Effector CD4-positive, alpha-beta T cell (primary cell): ENCODE data around the gene FAM47E.
A peak's percentile ranks its signal among the peaks of the same experiment; 100 is the strongest.
"Not testable (repeated sequence)": the region's sequence is repeated elsewhere in the genome, so short reads cannot be mapped to it uniquely, and the experiment has no call there.

Experiments used
- DNase-seq: peaks from one replicate; pipeline ENCODE4 v3.0.0-alpha.2; 2020

The FAM47E gene

DNA sequence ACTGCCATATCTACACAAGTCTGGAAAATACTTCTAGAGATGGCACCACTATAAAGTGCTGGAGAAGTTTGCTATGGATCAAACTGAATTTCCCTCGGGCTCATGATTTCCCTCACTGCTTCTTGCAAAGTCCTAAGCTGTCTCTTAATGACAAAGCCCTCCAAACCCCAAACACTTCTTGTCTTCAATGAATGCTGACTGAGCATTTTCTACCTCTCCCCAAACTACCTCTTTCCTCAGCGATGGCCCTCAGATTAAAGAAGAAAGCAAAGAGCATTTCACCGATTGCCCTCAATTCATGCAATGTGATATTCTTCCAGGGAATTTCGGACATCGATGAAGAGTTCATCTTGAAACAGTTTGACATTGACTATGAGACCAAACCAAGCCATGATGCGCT is 19.7 kb downstream of the FAM47E start:
- DNase-seq: no peak

DNA sequence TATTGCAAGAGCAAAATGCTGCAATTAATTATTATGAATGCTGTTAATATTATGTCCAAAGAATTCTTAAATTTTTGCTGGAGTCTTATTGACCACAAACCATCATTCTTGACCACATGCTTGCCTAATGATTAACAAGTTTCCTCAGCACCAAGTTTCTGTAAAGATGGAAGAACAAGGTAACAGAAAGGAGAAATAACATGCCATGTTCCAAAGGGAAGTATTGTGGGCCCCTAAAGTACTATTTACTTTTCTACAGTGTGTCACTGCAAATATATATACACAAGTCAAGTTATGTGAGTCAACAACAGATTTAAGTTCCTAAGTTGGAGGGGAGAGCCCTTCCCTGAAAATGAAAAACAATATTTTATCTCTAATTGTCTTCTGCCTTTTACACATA is 20.6 kb downstream of the FAM47E start:
- no peak for DNase-seq

DNA sequence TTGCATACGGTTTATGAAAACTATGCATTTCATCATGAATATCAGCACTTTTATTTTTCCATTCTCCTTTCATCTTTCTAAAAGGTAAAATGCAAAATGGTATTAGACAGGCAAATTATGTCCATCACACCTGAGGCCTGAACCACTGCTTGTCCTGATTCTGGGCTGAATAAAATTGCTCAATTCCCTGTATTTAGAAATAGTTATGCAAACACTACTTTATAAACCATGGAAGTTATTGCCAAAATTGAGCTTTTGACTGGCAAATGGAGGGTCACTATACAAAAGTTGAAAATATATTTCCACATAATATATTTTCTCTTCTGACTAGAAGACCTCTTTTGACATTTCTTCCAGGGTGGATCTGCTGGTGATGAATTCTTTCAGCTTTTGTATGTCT is 21.1 kb downstream of the FAM47E start:
- DNase-seq: no peak

DNA sequence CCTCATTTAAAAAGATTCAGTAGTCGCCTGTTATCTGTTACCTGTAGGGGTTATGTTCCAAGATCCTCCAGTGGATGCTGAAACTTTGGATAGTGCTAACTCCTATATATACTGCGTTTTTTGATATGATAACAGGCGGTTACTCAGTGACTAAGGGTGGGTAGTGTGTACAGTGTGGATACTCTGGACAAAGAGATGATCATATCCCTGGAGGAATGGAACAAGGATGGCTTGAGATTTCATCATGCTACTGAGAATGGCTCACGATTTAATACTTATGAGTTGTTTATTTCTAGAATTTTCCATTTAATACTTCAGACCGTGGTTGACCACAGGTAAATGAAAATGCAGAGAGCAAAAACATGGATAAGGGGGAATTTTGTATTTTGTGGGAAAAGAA is 21.5 kb downstream of the FAM47E start:
- no peak for DNase-seq

DNA sequence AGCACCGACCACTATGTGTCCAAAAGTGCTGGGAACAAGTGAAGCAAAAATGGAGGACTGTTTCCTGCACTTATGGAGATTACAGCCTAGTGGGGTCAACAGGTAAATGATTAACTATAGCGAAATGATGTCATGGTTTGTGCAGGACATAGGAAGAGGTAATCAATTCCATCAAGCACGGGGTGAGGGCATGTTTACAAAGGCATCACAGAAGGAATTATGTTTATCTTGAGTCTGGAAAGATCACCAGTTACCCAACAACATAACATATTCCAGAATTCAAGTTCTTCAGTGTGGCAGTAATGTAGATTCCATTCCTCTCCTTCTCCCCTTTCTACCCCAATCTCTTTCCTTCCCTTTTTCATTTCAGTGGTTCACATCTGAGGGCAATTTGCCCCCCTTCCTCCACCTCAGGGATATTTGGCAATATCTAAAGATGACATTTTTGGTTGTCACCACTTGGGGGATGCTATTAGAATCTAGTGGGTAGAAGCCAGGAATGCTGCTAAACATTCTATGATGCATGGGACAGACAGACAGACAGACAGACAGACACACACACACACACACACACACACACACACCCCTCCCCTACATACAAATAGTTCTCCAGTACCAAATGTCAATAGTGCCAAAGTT is 24.1 kb downstream of the FAM47E start:
- no peak for DNase-seq

DNA sequence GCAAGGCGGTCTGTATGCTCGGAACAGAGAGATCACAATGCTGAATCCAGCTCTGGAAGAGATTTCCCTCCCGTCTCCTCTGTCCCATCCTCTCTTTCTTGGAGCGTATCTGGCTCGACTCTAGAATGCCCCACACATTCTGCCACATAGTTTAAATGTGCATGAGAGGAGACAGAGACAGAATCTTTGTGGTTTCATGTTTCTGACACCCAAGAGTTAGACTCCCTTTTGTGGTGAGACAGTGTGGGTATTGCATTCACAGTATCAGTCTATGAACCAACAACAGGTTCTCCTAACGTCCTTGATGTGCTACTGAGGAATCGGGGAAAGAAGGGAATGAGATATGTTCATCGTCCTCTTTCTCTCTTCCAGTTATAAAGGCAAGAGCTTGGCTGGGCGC is 25.3 kb downstream of the FAM47E start:
- DNase-seq: no peak

DNA sequence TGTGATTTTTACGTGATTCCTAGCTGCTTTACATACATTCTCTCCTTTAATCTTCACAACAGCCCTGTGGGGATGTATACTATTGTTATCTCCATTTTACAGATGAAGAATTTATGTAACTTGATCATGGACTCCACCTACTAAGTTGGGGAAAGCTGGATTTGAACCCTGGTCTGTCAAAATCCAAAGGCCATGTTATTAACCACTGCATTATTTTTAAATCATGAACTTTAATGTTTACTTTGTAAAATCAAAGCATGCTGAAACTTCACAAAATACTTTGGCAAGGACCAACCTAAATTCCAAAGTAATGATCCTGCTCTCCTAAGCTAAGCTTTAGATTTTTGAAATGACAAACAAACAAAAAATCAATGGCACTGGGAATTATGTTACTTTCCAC is 26.1 kb downstream of the FAM47E start:
- DNase-seq: no peak

DNA sequence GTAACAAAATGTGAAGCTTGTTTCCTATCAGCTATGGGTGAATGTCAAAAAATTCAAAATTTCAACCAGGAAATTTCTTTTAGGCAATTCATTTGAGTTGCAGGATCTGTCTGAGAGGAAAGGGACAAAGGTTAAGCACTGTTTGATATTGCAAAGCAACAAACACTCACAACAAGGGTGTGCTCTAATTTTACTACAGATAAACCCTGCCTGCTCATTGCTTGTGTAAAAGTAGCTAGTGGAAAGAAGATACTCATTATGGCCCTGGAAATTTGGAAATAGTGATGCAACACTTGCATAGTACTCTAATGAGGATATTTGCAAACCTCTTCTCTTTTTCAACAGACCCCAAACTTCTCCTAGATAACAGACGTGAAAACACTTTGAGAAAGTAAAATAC is 27.1 kb downstream of the FAM47E start:
- DNase-seq: no peak

DNA sequence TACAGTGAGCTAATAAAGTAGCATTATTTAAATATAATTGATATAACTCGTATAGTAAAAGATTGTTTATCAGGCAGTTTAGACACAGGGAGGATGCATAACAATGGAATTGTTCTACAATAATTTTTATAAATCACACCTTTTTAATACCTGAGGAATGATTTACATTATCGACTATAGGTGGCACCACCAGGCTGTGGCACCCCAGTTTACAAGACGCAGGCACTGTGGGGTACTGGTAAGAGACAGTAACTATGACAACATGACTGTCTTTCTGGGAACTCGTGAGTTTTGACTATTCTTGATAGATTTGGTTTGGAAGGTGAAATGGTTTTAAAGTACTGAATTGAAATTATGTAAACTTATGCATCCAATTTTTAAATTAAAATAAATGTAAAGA is 27.9 kb downstream of the FAM47E start:
- peak; percentile 4 for DNase-seq

DNA sequence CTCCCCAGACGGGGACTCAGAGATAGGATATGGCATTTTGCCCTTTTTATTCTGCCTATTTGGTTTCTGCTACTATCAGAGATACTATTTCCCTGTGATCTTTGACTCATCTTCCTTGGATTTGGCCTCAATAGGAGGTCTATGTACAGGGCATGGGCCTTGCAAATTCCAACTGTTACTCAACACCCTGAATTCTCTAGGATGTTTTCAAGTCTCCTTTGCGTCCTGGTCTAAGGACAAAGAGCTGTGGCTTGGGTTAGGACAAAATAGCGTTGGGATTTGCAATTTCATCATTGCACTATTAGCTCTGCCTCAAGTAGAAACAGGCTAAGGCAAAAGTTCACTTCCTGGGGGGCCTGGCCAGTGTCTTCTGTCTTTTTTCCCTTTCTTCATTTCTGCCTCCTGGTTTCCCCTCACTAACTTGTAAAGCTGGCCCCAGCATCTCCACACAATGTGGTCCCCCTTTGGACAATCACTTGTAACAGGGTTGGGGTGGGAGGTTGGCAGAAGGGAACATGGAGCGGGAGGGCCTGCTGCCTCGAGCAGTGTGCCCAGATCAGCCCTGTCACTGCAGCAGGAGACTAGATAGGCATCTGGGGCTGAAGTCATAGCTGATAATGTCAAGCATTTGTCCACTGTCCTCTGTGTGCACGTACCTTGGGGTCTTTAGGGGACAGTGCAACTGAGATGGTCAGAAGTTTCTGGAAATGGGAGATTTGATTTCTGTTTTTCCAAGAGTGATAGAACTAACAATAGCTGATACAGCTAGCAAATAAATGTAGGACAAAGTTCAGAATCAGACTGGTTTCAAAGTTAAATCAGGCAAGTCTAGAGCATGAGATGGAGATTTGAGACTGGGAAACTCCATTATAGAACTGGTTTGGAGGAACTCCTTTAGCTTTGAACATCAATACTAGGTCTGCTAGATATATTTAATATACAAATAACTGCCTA is 29.2 kb downstream of the FAM47E start:
- no peak for DNase-seq

DNA sequence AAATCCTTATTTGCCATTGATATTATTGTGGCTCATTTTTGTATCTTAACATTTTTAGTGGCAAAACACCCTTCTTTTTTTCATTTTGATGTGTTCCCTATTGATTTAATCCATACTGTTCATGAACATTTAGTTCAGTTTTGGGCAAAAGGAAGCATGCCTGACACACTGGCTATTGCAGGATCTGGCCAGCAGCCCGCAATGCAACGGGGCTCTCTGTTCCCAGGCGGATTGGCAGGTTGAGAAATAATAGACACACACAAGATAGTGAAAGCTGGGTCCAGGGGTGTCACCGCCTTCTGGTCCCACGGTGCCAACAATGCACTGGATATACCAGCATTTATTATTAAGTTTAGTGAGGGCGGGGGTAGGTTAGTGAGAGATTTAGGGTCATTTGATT is 30.1 kb downstream of the FAM47E start:
- DNase-seq: not testable (repeated sequence)

DNA sequence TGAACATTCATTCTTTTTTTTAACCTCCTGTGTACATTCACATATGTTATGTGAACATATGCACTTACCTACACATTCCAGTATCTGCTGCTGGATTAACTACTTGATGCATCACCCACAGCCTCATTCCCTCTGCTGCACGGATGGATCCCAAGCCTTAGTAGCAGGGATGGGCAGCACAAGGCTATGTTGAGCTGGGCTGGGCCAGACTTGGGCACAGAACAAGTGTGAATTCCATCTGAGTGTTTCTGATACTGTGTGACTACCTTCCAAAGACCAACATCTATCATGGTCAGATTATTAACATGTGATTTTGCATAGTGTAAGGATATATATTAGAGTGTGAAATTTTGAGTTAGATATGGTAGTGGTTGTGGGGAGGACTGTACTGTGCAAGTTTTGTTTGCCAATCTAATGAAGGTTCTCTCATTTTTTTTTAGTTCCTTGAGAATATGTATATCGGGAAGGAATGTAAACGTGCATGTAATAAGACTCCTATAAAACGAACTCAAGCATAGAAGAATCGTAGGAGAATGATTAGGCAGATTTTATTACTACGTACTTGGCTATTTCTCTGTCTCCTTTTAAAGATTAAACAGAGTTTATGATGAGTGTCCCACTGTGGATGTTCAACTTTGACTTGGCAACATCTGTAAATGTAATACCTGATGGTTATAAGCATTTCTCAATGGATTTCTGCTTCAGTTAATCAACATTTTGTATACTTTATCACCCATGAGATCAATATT is 31.6 kb downstream of the FAM47E start:
- no peak for DNase-seq

DNA sequence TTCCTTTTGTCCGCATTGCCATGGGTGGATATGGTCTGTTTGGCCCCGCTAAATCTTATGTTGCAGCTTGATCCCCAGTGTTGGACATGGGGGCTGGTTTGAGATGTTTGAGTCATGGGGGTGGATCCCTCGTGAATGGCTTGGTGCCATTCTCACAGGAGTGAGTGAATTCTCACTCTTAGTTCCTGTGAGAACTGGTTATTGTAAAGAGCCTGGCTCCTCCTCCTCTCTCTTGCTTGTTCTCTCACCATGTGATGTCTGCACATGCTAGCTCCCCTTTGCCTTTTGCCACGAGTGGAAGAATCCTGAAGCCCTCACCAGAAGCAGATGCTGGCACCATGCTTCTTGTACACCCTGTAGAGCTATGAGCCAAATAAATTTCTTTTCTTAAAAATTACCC is 32.4 kb downstream of the FAM47E start:
- no peak for DNase-seq

DNA sequence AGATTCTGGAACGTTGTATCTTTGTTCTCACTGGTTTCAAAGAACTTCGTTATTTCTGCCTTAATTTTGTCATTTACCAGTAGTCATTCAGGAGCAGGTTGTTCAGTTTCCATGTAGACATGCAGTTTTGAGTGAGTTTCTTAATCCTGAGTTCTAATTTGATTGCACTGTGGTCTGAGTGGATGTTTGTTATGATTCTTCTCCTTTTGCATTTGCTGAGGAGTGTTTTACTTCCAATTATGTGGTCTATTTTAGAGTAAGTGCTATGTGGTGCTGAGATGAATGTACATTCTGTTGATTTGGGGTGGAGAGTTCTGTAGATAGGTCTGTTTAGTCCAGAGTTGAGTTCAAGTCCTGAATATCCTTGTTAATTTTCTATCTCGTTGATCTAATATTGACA is 36.3 kb downstream of the FAM47E start:
- DNase-seq: not testable (repeated sequence)

DNA sequence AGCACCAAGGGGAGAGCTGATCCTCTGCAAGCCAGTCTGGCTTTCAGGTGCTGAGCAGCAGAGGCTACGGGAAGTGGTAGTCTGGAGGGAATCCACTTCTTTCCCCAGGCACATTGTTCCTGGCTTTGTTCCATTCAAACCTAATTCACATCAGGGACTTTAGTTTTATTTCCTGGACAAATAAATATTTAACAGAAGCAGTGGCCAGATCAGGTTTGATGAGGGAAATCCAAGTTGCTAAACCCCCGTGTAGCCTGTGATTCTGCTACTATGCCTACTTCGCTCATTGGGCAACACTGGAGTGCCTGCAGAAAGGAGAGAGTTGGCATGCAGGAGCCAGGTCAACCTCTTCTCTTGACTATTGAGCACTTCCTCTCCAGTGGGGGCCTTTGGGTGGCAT is 41.2 kb downstream of the FAM47E start:
- DNase-seq: no peak

DNA sequence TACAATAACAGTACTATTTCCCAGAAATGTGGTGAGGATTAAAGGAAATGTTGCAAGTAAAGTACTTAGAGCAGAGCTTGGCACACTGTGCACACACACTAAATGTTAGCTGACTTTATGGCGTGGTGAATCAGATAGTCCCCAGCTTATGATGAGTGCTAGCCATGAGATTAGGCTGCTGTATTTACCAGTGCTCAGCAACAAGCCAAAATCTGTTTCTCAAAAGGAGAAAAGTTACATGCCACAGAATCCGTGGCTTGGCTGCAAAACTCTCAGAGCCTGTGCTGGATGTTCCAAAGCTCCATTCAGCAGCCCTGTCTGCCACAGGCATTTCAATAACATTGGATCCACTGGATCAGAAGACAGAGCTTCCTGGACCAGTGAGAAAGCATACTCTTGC is 42.3 kb downstream of the FAM47E start:
- DNase-seq: no peak

DNA sequence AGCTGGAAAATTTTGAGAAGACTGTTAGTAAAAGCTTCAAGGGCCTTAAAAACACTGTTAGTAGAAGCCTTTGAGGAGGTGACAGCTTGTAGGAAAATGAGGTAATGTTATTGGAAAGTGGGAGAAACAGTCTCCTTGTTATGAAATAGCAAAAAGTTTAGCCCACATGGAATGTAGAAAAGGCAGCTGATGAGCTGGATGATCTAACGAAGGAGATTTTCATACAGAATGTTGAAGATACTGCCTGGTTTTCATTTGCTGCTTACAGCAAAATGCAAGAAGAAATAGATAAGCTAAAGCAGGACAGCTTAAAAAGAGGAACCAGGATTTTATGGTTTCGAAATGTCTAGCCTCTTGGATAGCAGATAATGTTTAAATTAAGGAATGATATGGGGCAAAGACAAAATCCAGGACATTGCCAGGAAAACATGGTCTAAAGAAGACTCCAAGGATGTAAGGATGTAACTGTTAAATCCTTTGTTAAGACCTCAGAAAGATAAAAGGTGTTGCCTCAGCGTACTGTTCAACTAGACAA is 44.8 kb downstream of the FAM47E start:
- no peak for DNase-seq

DNA sequence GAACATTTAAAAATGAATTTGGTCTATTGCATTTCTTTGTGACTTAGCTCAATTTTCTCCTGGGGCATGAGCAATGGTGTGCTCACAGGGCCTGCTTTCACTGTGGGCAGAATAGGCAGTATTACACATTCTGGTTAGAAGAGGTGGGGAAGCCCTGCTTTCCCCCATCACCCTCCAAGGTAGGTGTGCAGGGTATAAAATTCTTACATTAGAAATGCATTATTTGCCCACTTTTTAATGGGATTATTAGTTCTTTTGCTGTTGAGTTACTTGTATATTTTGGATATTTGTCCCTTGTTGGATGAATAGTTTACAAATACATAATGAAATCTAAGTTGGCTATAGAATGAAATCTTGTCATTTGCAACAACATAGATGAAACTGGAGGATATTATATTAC is 46.7 kb downstream of the FAM47E start:
- no peak for DNase-seq

DNA sequence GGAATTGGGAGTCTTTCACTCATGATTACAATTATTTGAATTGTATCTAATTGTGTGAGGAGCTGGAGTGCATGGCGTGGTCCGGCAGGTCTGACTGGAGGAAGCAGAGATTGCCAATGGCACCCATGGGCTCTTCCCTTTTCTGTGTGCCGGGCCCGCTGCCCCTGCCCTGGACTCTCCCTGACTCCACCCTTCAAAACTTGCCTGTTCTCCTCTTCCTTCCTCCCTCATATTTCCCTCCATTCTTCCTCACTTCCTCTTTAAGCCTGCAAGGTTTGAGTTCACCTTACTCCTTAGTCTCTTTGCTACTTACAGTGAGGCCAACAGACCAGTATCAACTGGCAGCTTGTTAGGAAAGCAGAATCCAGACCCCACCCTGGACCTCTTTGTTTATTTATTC is 48.5 kb downstream of the FAM47E start:
- DNase-seq: no peak

DNA sequence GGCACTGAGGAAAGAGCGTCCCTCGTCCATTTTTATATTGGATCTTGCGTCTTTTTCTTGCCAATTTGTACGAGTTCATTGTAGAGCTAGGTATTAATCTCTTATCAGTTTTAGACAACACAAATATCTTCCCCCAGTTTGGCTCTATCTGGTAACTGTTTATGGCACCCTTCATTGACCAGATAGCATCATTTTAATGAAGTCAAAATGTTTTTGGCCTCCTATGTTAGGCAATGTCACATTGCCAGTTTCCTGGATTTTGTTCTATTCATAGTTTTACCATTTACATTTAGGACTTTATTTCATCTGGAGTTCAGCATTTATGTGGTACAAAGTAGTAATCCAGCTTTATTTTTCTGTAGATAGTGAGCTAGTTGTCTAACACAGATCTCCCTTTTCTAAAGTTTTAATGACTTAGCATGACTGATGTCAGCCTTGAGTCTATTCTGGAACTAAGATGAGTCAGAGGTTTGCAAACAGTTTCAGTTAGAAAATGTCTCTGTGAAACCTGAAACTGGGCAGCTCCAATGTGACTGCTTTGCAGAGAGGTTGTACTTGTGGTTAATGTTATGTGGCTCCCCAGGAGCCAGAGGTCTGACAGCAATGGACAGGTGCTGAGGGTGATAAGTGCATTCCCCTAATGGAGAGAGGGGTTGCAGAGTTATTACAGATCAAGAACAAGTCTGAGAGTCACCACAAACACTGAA is 49.7 kb downstream of the FAM47E start:
- DNase-seq: no peak

DNA sequence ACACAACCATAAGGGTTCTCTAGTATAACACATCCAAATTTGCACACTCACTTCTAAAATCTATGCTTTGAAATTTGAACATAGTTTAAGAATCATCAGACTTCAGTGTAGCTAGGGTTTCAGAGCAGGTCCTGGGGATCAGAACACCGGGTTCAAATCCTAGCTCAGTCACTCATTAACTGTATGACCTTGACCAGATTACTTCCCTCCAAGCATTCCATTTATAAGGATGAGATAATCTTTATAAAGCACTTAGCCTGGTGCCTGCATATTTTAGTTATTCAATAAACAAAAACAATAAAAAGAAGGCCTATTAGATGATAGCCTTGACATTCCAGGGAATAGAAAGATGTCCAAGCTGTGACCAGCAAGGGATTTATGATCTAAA is 50.2 kb downstream of the FAM47E start:
- DNase-seq: no peak

DNA sequence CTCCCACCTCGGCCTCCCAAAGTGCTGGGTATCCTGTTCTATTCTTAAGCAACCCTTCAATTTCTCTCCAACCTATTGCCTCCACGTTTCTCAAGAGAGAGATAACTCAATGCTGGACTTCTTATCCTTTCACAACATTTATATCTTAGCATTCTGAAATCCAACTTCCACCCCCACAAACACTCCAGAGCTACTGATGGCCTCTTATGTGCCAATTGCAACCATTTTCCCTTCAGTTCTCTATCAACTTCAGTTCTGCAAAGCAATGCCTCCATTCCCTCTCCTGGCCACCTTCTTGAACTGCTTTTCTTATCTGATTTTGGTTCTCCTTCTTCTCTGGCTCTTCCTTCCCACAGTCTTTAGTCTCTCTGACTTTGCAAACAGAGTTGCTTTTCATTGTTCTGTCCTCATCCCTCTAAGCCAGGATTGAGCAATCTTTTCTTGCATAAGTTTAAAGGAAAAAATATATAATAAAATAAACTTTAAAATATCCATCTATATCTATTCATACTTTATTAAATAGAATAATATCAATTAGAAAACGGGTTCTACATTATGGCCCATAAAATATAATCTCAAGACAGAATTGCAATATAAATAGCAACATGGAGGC is 51.4 kb downstream of the FAM47E start:
- no peak for DNase-seq
